H1 (cell line): Measurements from ENCODE around the gene FBXO17. TPM values are rescaled to one million over a fixed set of nuclear protein-coding genes. Genes with fewer than 3 reads are reported as not detected.
"Not testable (repeated sequence)": the region's sequence is repeated elsewhere in the genome, so short reads cannot be mapped to it uniquely, and the experiment has no call there.

Experiments
- CTCF ChIA-PET: fragments of 300-600 bp; sonication (Branson Sonifier 250); formaldehyde crosslinking; loops from one replicate; lab custom pipeline; 2021; ENCODE audit not compliant: partially characterized antibody; lab: Charles Lee
- POLR2A ChIA-PET: fragments of 300-600 bp; sonication (Branson Sonifier 250); formaldehyde crosslinking; loops from one replicate; lab custom pipeline; 2021; ENCODE audit warnings: inconsistent platforms; ENCODE audit not compliant: partially characterized antibody; lab: Charles Lee
- DNase-seq, 2 experiments: peaks; one replicate each; pipeline versions ENCODE4 v3.0.0 to v3.0.0-alpha.2; 2010 to 2022; ENCODE audit warnings: low spot score in 2 of 2, low read depth in 1 of 2, mixed read lengths in 1 of 2
- FAIRE-seq: peaks from 2 replicates; lab custom pipeline; 2011; peaks lifted over from hg19 to GRCh38; lab: Jason Lieb, UNC
- H2AFZ ChIP-seq: 2 replicates; pipeline ENCODE4 v1.8.1; 2012; ENCODE audit warnings: low read length, inconsistent platforms
- H2AK5ac ChIP-seq: 2 replicates; pipeline ENCODE4 v1.6.1; 2013; ENCODE audit warnings: low read depth, low read length
- H2BK120ac ChIP-seq: replicated peaks from 2 replicates; pipeline ENCODE3; 2013; ENCODE audit warnings: low read depth, low read length, inconsistent platforms
- H2BK12ac ChIP-seq: 2 replicates; pipeline ENCODE4 v1.6.1; 2013; ENCODE audit warnings: low read depth, low read length
- H2BK15ac ChIP-seq: 2 replicates; pipeline ENCODE4 v1.6.1; 2013; ENCODE audit warnings: low read length
- H2BK20ac ChIP-seq: 2 replicates; pipeline ENCODE4 v1.6.1; 2013; ENCODE audit warnings: low read length
- H2BK5ac ChIP-seq: 2 replicates; pipeline ENCODE4 v1.6.1; 2013; ENCODE audit warnings: low read depth, low read length
- H3K14ac ChIP-seq: 2 replicates; pipeline ENCODE4 v1.6.1; 2013; ENCODE audit warnings: inconsistent platforms; ENCODE audit not compliant: insufficient read length
- H3K18ac ChIP-seq: 2 replicates; pipeline ENCODE4 v1.6.1; 2013; ENCODE audit warnings: low read length; ENCODE audit errors: extremely low read depth
- H3K23ac ChIP-seq: 2 replicates; pipeline ENCODE4 v1.6.1; 2013; ENCODE audit warnings: inconsistent platforms; ENCODE audit not compliant: insufficient read length
- H3K23me2 ChIP-seq: 2 replicates; pipeline ENCODE4 v1.6.1; 2013; ENCODE audit warnings: low read depth, low read length
- H3K27ac ChIP-seq: 2 replicates; pipeline ENCODE4 v1.6.1; 2011; ENCODE audit warnings: low read depth, low read length, inconsistent platforms
- H3K27me3 ChIP-seq, 4 experiments: replicated peaks in 1 of 4; 1 replicate in 1 of 4; 2 replicates in 3 of 4; pipeline versions ENCODE4 v1.6.1 to v1.8.1; 2011 to 2013; ENCODE audit warnings: low read length in 3 of 4, mild to moderate bottlenecking in 3 of 4, inconsistent platforms in 2 of 4, mixed read lengths in 2 of 4, moderate library complexity in 1 of 4; ENCODE audit not compliant: control insufficient read depth in 3 of 4, insufficient read depth in 3 of 4; ENCODE audit errors: extremely low read depth in 1 of 4
- H3K36me3 ChIP-seq, 4 experiments: 2 replicates each; pipeline versions ENCODE4 v1.6.1 to v1.8.1; 2011 to 2013; ENCODE audit warnings: mild to moderate bottlenecking in 4 of 4, low read length in 3 of 4, moderate library complexity in 2 of 4, control low read depth in 1 of 4, inconsistent platforms in 1 of 4; ENCODE audit not compliant: insufficient read depth in 4 of 4, control insufficient read depth in 2 of 4
- H3K4ac ChIP-seq: replicated peaks from 2 replicates; pipeline ENCODE3; 2013; ENCODE audit warnings: low read length, low read depth, mixed read lengths, inconsistent platforms; ENCODE audit not compliant: insufficient read length
- H3K4me1 ChIP-seq, 4 experiments: replicated peaks in 1 of 4; 1 replicate in 1 of 4; 2 replicates in 3 of 4; pipeline versions ENCODE4 v1.6.1 to v1.8.1; 2011 to 2013; ENCODE audit warnings: low read length in 3 of 4, inconsistent platforms in 2 of 4, mixed read lengths in 1 of 4; ENCODE audit not compliant: insufficient read depth in 4 of 4, control insufficient read depth in 3 of 4
- H3K4me2 ChIP-seq, 2 experiments: 2 replicates each; pipeline versions ENCODE4 v1.6.1 to v1.8.1; 2011 to 2013; ENCODE audit warnings: low read depth in 2 of 2, low read length in 2 of 2, control low read depth in 1 of 2, inconsistent platforms in 1 of 2, mild to moderate bottlenecking in 1 of 2; ENCODE audit not compliant: insufficient read depth in 1 of 2
- H3K4me3 ChIP-seq, 4 experiments: fragments of 200-600, 300-600 bp in 1 of 4; sonication (generic), shearing (Covaris generic), sonication (Bioruptor Twin) in 1 of 4; 2 replicates each; pipeline versions ENCODE4 v1.5.1 to v1.8.1; 2011 to 2016; ENCODE audit warnings: low read length in 4 of 4, low read depth in 3 of 4, control low read depth in 2 of 4, inconsistent platforms in 2 of 4, mild to moderate bottlenecking in 2 of 4, mixed read lengths in 1 of 4, moderate library complexity in 1 of 4; ENCODE audit not compliant: insufficient read depth in 2 of 4; ENCODE audit errors: extremely low read depth in 1 of 4
- H3K56ac ChIP-seq: replicated peaks from 2 replicates; pipeline ENCODE3; 2013; ENCODE audit warnings: low read depth, mild to moderate bottlenecking, mixed read lengths, low read length, inconsistent platforms; ENCODE audit not compliant: insufficient read length
- H3K79me1 ChIP-seq: 2 replicates; pipeline ENCODE4 v1.6.1; 2013; ENCODE audit warnings: low read depth, low read length, control low read depth
- H3K79me2 ChIP-seq, 2 experiments: 2 replicates each; pipeline versions ENCODE4 v1.6.1 to v1.8.1; 2012 to 2013; ENCODE audit warnings: low read length in 2 of 2, mild to moderate bottlenecking in 2 of 2, inconsistent platforms in 1 of 2; ENCODE audit not compliant: insufficient read depth in 2 of 2, control insufficient read depth in 1 of 2
- H3K9ac ChIP-seq, 4 experiments: replicated peaks in 1 of 4; 1 replicate in 1 of 4; 2 replicates in 3 of 4; pipeline versions ENCODE4 v1.6.1 to v1.8.1; 2011 to 2013; ENCODE audit warnings: low read depth in 3 of 4, low read length in 3 of 4, control low read depth in 2 of 4, mild to moderate bottlenecking in 2 of 4, moderate library complexity in 2 of 4, inconsistent platforms in 1 of 4; ENCODE audit errors: extremely low read depth in 1 of 4
- H3K9me3 ChIP-seq, 2 experiments: 2 replicates each; pipeline versions ENCODE4 v1.6.1 to v1.8.1; 2012 to 2013; ENCODE audit warnings: mild to moderate bottlenecking in 2 of 2, moderate library complexity in 2 of 2, control low read depth in 1 of 2, inconsistent platforms in 1 of 2, low read depth in 1 of 2, low read length in 1 of 2, mixed read lengths in 1 of 2; ENCODE audit not compliant: insufficient read depth in 2 of 2
- H4K20me1 ChIP-seq, 2 experiments: replicated peaks in 1 of 2; 2 replicates each; pipeline versions ENCODE3 to v1.8.1; 2011 to 2013; ENCODE audit warnings: inconsistent platforms in 2 of 2, low read length in 2 of 2, mild to moderate bottlenecking in 1 of 2; ENCODE audit not compliant: insufficient read depth in 2 of 2, control insufficient read depth in 1 of 2
- H4K5ac ChIP-seq: 2 replicates; pipeline ENCODE4 v1.6.1; 2013; ENCODE audit warnings: low read length, low read depth, mixed read lengths, inconsistent platforms; ENCODE audit not compliant: insufficient read length
- H4K8ac ChIP-seq: 2 replicates; pipeline ENCODE4 v1.8.0; 2013; ENCODE audit warnings: mild to moderate bottlenecking, moderate library complexity, low read length, inconsistent platforms; ENCODE audit not compliant: insufficient read depth; ENCODE audit errors: extremely low read depth
- H4K91ac ChIP-seq: replicated peaks from 2 replicates; pipeline ENCODE3; 2013; ENCODE audit warnings: low read length, mixed read lengths, inconsistent platforms; ENCODE audit not compliant: insufficient read length
- CEBPB ChIP-seq: IDR thresholded peaks from 2 replicates; pipeline ENCODE4 v1.6.1; 2012; ENCODE audit warnings: low read depth, low read length
- KDM5A ChIP-seq: fragments of 200-600 bp; IDR thresholded peaks from 2 replicates; pipeline ENCODE4 v1.7.1; 2012; ENCODE audit warnings: mild to moderate bottlenecking, low read length, inconsistent platforms, mixed read lengths
- NRF1 ChIP-seq: IDR thresholded peaks from 2 replicates; pipeline ENCODE4 v1.6.1; 2011; ENCODE audit warnings: mild to moderate bottlenecking, low read depth, low read length, improper control_type of control experiment
- RAD21 ChIP-seq, 2 experiments: IDR thresholded peaks in 1 of 2; conservative IDR thresholded peaks in 1 of 2; 2 replicates each; pipeline ENCODE4 v1.6.1; 2011; ENCODE audit warnings: low read depth in 2 of 2, low read length in 2 of 2, improper control_type of control experiment in 1 of 2, inconsistent platforms in 1 of 2, mild to moderate bottlenecking in 1 of 2, moderate library complexity in 1 of 2
- RNF2 ChIP-seq: fragments of 200-900, 300-1000 bp; sonication (generic); IDR thresholded peaks from 2 replicates; pipeline ENCODE4 v1.7.1; 2016; ENCODE audit warnings: borderline replicate concordance, low read depth, mild to moderate bottlenecking, antibody characterized with exemption, low read length; ENCODE audit not compliant: poor library complexity, severe bottlenecking; ENCODE audit errors: missing control alignments
- TEAD4 ChIP-seq: IDR thresholded peaks from 2 replicates; pipeline ENCODE4 v1.6.1; 2012; ENCODE audit warnings: low read depth, low read length, inconsistent platforms, mixed read lengths
- WGBS, 2 experiments: shearing (Covaris generic) in 1 of 2; methylation state at CpG; one replicate each; pipeline versions ENCODE4 v1.1.6 to v1.1.7; 2013 to 2015; ENCODE audit warnings: low lambda C conversion rate in 2 of 2, mixed read lengths in 2 of 2, inconsistent platforms in 1 of 2, low coverage in 1 of 2, missing lambda C conversion rate in 1 of 2; ENCODE audit not compliant: insufficient replicate concordance in 2 of 2, insufficient coverage in 1 of 2, insufficient read length in 1 of 2; ENCODE audit errors: extremely low coverage in 1 of 2, missing lambda C conversion rate in 1 of 2; 5-methylcytosine and 5-hydroxymethylcytosine counted together
- polyA plus RNA-seq, 7 experiments: library from polyadenylated mRNA; depleted of rRNA in 3 of 7; stranded (reverse) in 5 of 7; unstranded in 2 of 7; fragments of >200 nt in 5 of 7; fragments of 200-250 nt in 2 of 7; gene quantifications; 1 replicate in 5 of 7; 2 replicates in 1 of 7; 4 replicates in 1 of 7; pipeline versions ENCODE4 v1.2.1 to v1.2.3, GENCODE V29; 2011 to 2013; ENCODE audit warnings: missing spikeins in 2 of 7, mixed read lengths in 2 of 7
- total RNA-seq: library from RNA; stranded (reverse); fragmentation: NEBNext Ultra II Directional; extraction: Animal tissue kit (Norgen Biotek cat#: 25700); gene quantifications from 2 replicates; pipeline ENCODE4 v1.2.1, GENCODE V29; 2021
- TF ChIP-seq, protein P1 (sequence below): IDR thresholded peaks from 2 replicates; pipeline ENCODE4 v1.6.1; 2012; ENCODE audit warnings: inconsistent platforms

The FBXO17 gene
- total and polyA plus RNA-seq, 2 of the 8 experiments (the other 6 are each of a cell fraction or from before 2014, with no cell fraction given) = 11.7 to 15.3 TPM

GRCh38 chr19:38970664-38971532 is 4.6 kb downstream of the FBXO17 start (continued):
- TF ChIP-seq NRF1 (no peak), KDM5A (no peak), RNF2 (no peak), TEAD4 (no peak), RAD21 (IDR thresholded peaks at IDR 0.05 in 1 of 2, conservative IDR thresholded peaks at IDR 0.05 in 1 of 2; ENCODE audit: low read depth in 2 of 2, low read length in 2 of 2) (no peak), CEBPB (no peak)
- TF ChIP-seq, protein P1, sequence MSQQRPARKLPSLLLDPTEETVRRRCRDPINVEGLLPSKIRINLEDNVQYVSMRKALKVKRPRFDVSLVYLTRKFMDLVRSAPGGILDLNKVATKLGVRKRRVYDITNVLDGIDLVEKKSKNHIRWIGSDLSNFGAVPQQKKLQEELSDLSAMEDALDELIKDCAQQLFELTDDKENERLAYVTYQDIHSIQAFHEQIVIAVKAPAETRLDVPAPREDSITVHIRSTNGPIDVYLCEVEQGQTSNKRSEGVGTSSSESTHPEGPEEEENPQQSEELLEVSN = no peak

GRCh38 chr19:38966149-38966548 is 9.4 kb downstream of the FBXO17 start:
- not testable (repeated sequence) for H3K4me2 ChIP-seq, H4K8ac ChIP-seq, H2BK20ac ChIP-seq, H3K23me2 ChIP-seq, H3K4ac ChIP-seq, H3K9me3 ChIP-seq, H3K4me3 ChIP-seq, H3K14ac ChIP-seq, H4K5ac ChIP-seq, H4K91ac ChIP-seq, H4K20me1 ChIP-seq, H2AK5ac ChIP-seq, H3K23ac ChIP-seq, H3K18ac ChIP-seq, FAIRE-seq, H3K9ac ChIP-seq, H3K27me3 ChIP-seq, H2BK15ac ChIP-seq, H3K27ac ChIP-seq, DNase-seq, H3K4me1 ChIP-seq, H3K36me3 ChIP-seq, H3K56ac ChIP-seq, H2BK12ac ChIP-seq, H3K79me1 ChIP-seq, H2BK5ac ChIP-seq, H2AFZ ChIP-seq, H3K79me2 ChIP-seq, H2BK120ac ChIP-seq
- 94% methylated on average over 5 of the region's 5 CpGs; no CpG with 5 or more reads in 1 of the 2 experiments for WGBS, 2 experiments
- POLR2A ChIA-PET = interaction anchor here (1.2 kb wide), 1 partner anchor 10 kb away, joined by 4 read pairs; no protein-coding TSS in a partner anchor
- CTCF ChIA-PET = interaction anchor here (1.7 to 3.4 kb wide), 2 partner anchors 11 to 79 kb away, joined by 4 to 16 read pairs; no protein-coding TSS in a partner anchor
